MM.1S (cell line): ENCODE data around the gene LRRC8B.

Source experiments
- DNase-seq: peaks from one replicate; pipeline ENCODE4 v3.0.0-alpha.2; 2015
- H2AFZ ChIP-seq: fragments of 300-600 bp; sonication (generic); 2 replicates; pipeline ENCODE4 v1.6.0; 2016; ENCODE audit warnings: antibody characterized with exemption, low read length
- H3F3A ChIP-seq: fragments of 300-600 bp; sonication (generic); 2 replicates; pipeline ENCODE4 v1.6.1; 2016; ENCODE audit warnings: mild to moderate bottlenecking, antibody characterized with exemption, low read length, moderate library complexity, mixed read lengths; ENCODE audit not compliant: insufficient read depth
- H3K27ac ChIP-seq: fragments of 300-600 bp; sonication (generic); 2 replicates; pipeline ENCODE4 v1.5.1; 2016; ENCODE audit warnings: mild to moderate bottlenecking, low read length
- H3K27me3 ChIP-seq: fragments of 300-600 bp; sonication (generic); replicated peaks from 2 replicates; pipeline ENCODE4 v1.6.0; 2016; ENCODE audit warnings: low read length; ENCODE audit not compliant: insufficient read depth
- H3K36me3 ChIP-seq: fragments of 300-600 bp; sonication (generic); replicated peaks from 2 replicates; pipeline ENCODE4 v1.6.1; 2016; ENCODE audit warnings: mild to moderate bottlenecking, low read length, mixed read lengths; ENCODE audit not compliant: insufficient read depth
- H3K4me1 ChIP-seq: fragments of 300-600 bp; sonication (generic); 2 replicates; pipeline ENCODE4 v1.6.1; 2016; ENCODE audit warnings: low read length, mixed read lengths
- H3K4me2 ChIP-seq: fragments of 300-600 bp; sonication (generic); 2 replicates; pipeline ENCODE4 v1.6.0; 2016; ENCODE audit warnings: low read depth, low read length
- H3K4me3 ChIP-seq: fragments of 300-600 bp; sonication (generic); 2 replicates; pipeline ENCODE4 v1.5.1; 2016; ENCODE audit warnings: low read length, mixed read lengths
- H3K79me2 ChIP-seq: fragments of 300-600 bp; sonication (generic); 2 replicates; pipeline ENCODE4 v1.6.1; 2016; ENCODE audit warnings: mixed run types, low read length, mixed read lengths
- H3K9ac ChIP-seq: fragments of 300-600 bp; sonication (generic); 2 replicates; pipeline ENCODE4 v1.6.1; 2016; ENCODE audit warnings: low read length, mixed read lengths
- H3K9me2 ChIP-seq: fragments of 300-600 bp; sonication (generic); replicated peaks from 2 replicates; pipeline ENCODE4 v1.6.1; 2016; ENCODE audit warnings: mild to moderate bottlenecking, low read length, mixed read lengths; ENCODE audit not compliant: insufficient read depth
- H3K9me3 ChIP-seq: fragments of 300-600 bp; sonication (generic); replicated peaks from 2 replicates; pipeline ENCODE4 v1.6.1; 2016; ENCODE audit warnings: mild to moderate bottlenecking, low read length, mixed read lengths; ENCODE audit not compliant: insufficient read depth
- H4K20me1 ChIP-seq: fragments of 300-600 bp; sonication (generic); 2 replicates; pipeline ENCODE4 v1.6.1; 2016; ENCODE audit warnings: mild to moderate bottlenecking, low read length, moderate library complexity, mixed read lengths; ENCODE audit not compliant: insufficient read depth
- CTCF ChIP-seq: fragments of 300-600 bp; sonication (generic); IDR thresholded peaks from 2 replicates; pipeline ENCODE4 v1.5.1; 2016; ENCODE audit warnings: antibody characterized with exemption, low read length, mixed read lengths
- EZH2 ChIP-seq: fragments of 300-600 bp; sonication (generic); optimal IDR thresholded peaks from 2 replicates; pipeline ENCODE3; 2017; ENCODE audit warnings: low read depth, mild to moderate bottlenecking, antibody characterized with exemption, low read length, mixed read lengths
- EZH2phosphoT487 ChIP-seq: fragments of 300-600 bp; sonication (generic); IDR thresholded peaks from 2 replicates; pipeline ENCODE4 v1.6.1; 2018; ENCODE audit warnings: antibody characterized with exemption, low read length

The LRRC8B gene

DNA sequence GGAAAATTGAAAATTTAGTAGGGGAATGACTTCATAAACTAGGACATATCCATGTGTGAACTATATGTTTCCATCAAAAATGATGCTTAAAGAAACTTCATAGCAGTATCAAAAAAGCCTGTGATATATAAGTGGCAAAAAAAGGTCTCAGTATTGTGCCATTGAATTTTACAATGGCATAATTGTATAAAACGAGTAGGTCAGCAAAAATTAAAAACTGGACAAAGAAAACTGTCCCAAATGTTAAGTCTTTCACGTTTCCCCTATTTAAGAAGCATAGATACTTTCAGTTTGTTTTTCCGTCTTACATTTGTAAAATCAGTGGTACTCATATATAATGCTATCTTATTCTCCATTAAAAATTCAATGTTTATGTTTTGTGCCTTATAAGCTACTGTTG is 43.2 kb downstream of the LRRC8B start:
- Histone ChIP-seq H3K27me3 (no peaks in the 10 kb centered on the region), H3K4me2 (no peak overlapping the region), H2AFZ (no peak overlapping the region), H3K9me3 (no peaks in the 10 kb centered on the region), H3K9me2 (no peaks in the 10 kb centered on the region), H4K20me1 (no peaks in the 10 kb centered on the region), H3K4me3 (no peak overlapping the region), H3K36me3 (no peaks in the 10 kb centered on the region), H3K4me1 (no peaks in the 10 kb centered on the region), H3K9ac (no peak overlapping the region), H3K27ac (no peak overlapping the region), H3K79me2 (no peaks in the 10 kb centered on the region), H3F3A (no peaks in the 10 kb centered on the region)
- no peak for TF ChIP-seq EZH2
- no peak for TF ChIP-seq CTCF
- no peak for TF ChIP-seq EZH2phosphoT487
- DNase-seq: no peak

DNA sequence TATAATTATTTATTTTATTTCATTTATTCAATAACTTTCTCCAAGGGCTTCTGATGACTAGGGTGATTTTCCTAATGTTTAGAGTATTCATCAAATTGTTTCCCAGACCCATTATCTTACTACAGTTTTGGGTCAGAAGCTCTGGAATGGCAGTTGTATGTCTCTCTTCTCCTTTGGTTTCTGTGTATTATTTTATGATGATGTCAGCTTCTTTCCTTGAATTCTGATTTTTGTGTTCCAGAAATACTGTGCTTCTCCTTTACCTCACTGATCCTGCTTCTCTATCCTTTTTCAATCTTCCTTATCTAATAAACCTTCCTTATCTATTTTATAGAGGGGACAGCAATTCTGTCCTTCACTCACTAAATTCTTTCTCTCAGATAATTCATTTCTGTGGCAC is 48.8 kb downstream of the LRRC8B start:
- H3K9me3 ChIP-seq: no peaks in the 10 kb centered on the region
- no peaks in the 10 kb centered on the region for H3K36me3 ChIP-seq
- no peaks in the 10 kb centered on the region for H3K27me3 ChIP-seq
- no peaks in the 10 kb centered on the region for H3K79me2 ChIP-seq
- no peaks in the 10 kb centered on the region for H3K9me2 ChIP-seq
- H3F3A ChIP-seq: no peaks in the 10 kb centered on the region
- no peak overlapping the region for H2AFZ ChIP-seq
- no peak overlapping the region for H3K27ac ChIP-seq
- no peaks in the 10 kb centered on the region for H4K20me1 ChIP-seq
- TF ChIP-seq CTCF (no peak), EZH2phosphoT487 (no peak), EZH2 (no peak)
- no peak overlapping the region for H3K4me3 ChIP-seq
- no peak for DNase-seq
- H3K9ac ChIP-seq: no peak overlapping the region
- H3K4me1 ChIP-seq: no peaks in the 10 kb centered on the region
- no peak overlapping the region for H3K4me2 ChIP-seq

DNA sequence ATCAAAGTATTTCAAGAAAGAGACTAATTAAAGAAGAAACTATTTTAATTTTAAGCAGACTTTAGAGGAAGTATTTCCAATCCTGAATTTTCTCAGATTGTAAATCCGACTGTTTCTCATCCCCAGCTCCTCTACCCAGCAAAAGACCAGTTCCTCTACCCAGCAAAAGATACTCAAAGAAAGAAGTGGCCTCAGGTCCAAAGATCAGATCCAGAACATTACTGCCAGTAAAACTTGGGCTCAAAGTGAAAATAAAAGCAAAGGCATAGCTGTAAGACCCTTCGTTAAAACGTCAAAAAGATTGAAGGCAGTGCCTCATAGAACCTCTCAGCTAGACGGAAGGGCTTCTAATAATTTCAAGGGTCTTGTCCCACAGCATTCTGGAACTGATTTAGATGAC is 50.0 kb downstream of the LRRC8B start:
- Histone ChIP-seq H3K79me2 (no peaks in the 10 kb centered on the region), H3K9me3 (no peaks in the 10 kb centered on the region), H3K27me3 (no peaks in the 10 kb centered on the region), H4K20me1 (no peaks in the 10 kb centered on the region), H3K4me1 (no peaks in the 10 kb centered on the region), H3K27ac (no peak overlapping the region), H3K9ac (no peak overlapping the region), H3K36me3 (no peaks in the 10 kb centered on the region), H3F3A (no peaks in the 10 kb centered on the region), H3K4me2 (no peak overlapping the region), H3K4me3 (no peak overlapping the region), H3K9me2 (no peaks in the 10 kb centered on the region), H2AFZ (no peak overlapping the region)
- TF ChIP-seq EZH2: no peak
- TF ChIP-seq CTCF: no peak
- TF ChIP-seq EZH2phosphoT487: no peak
- no peak for DNase-seq

- no peaks in the 10 kb centered on the region for H3K79me2 ChIP-seq
- no peak overlapping the region for H2AFZ ChIP-seq
- no peaks in the 10 kb centered on the region for H3K36me3 ChIP-seq
- H3K4me3 ChIP-seq: no peak overlapping the region
- DNase-seq: no peak
- no peaks in the 10 kb centered on the region for H3K4me1 ChIP-seq
- TF ChIP-seq EZH2: no peak
- no peak for TF ChIP-seq EZH2phosphoT487
- no peak for TF ChIP-seq CTCF
- no peak overlapping the region for H3K4me2 ChIP-seq
- H3F3A ChIP-seq: no peaks in the 10 kb centered on the region
- no peaks in the 10 kb centered on the region for H3K9me3 ChIP-seq
- no peaks in the 10 kb centered on the region for H4K20me1 ChIP-seq
- H3K27me3 ChIP-seq: no peaks in the 10 kb centered on the region
- H3K9ac ChIP-seq: no peak overlapping the region
- H3K9me2 ChIP-seq: no peaks in the 10 kb centered on the region
- H3K27ac ChIP-seq: no peak overlapping the region
These were observed 50.6 kb downstream of the LRRC8B start for GRCh38 chr1:89575207-89575606.
